ENCODE results near the gene TMEM119. TPM values are rescaled to one million over a fixed set of nuclear protein-coding genes. Genes with fewer than 3 reads are reported as not detected.

TMEM119 gene
- total and polyA plus RNA-seq, 2 of the 13 experiments (the other 11 are each of a cell fraction or from before 2014, with no cell fraction given) = not detected

- no peak overlapping the region for H3K27ac ChIP-seq (ENCODE audit: extremely low read length, insufficient read depth, low read length)
- no TSS peak for BruUV-seq (replicated peaks)
- POLR2A ChIA-PET = no interaction called here
- H3K36me3 ChIP-seq (replicated peaks in 1 of 2; ENCODE audit: control insufficient read depth in 1 of 2, insufficient read depth in 2 of 2, low read length in 2 of 2) = no peaks in the 10 kb centered on the region
- TF ChIP-seq NAIF1 (CRISPR knock-in tag; IDR thresholded peaks at IDR 0.05; ENCODE audit: borderline replicate concordance) (no peak), TRIM22 (IDR thresholded peaks at IDR 0.05) (no peak), ZNF564 (CRISPR knock-in tag; IDR thresholded peaks at IDR 0.05) (no peak), ZNF570 (CRISPR knock-in tag; IDR thresholded peaks at IDR 0.05; ENCODE audit: borderline replicate concordance) (no peak), ZNF414 (CRISPR knock-in tag; IDR thresholded peaks at IDR 0.05) (no peak), ZNF513 (CRISPR knock-in tag; conservative IDR thresholded peaks at IDR 0.05) (no peak), ZSCAN12 (CRISPR knock-in tag; IDR thresholded peaks at IDR 0.05) (no peak), ATF3 (CRISPR knock-in tag; IDR thresholded peaks at IDR 0.05) (no peak), ZNF879 (CRISPR knock-in tag; IDR thresholded peaks at IDR 0.05) (no peak), TAF1 (CRISPR knock-in tag; IDR thresholded peaks at IDR 0.05) (no peak), FOXA1 (IDR thresholded peaks at IDR 0.05) (no peak), FOXA1 (CRISPR knock-in tag; IDR thresholded peaks at IDR 0.05) (no peak), CSRNP2 (CRISPR knock-in tag; conservative IDR thresholded peaks at IDR 0.05; ENCODE audit: low read depth) (no peak), NR2C2 (CRISPR knock-in tag; IDR thresholded peaks at IDR 0.05; ENCODE audit: borderline replicate concordance) (no peak), RARA (CRISPR knock-in tag; IDR thresholded peaks at IDR 0.05) (no peak), ZBTB20 (CRISPR knock-in tag; IDR thresholded peaks at IDR 0.05; ENCODE audit: borderline replicate concordance, low read depth) (no peak)
- TF ChIP-seq, protein P1, sequence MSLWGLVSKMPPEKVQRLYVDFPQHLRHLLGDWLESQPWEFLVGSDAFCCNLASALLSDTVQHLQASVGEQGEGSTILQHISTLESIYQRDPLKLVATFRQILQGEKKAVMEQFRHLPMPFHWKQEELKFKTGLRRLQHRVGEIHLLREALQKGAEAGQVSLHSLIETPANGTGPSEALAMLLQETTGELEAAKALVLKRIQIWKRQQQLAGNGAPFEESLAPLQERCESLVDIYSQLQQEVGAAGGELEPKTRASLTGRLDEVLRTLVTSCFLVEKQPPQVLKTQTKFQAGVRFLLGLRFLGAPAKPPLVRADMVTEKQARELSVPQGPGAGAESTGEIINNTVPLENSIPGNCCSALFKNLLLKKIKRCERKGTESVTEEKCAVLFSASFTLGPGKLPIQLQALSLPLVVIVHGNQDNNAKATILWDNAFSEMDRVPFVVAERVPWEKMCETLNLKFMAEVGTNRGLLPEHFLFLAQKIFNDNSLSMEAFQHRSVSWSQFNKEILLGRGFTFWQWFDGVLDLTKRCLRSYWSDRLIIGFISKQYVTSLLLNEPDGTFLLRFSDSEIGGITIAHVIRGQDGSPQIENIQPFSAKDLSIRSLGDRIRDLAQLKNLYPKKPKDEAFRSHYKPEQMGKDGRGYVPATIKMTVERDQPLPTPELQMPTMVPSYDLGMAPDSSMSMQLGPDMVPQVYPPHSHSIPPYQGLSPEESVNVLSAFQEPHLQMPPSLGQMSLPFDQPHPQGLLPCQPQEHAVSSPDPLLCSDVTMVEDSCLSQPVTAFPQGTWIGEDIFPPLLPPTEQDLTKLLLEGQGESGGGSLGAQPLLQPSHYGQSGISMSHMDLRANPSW (CRISPR knock-in tag; IDR thresholded peaks at IDR 0.05; ENCODE audit: borderline replicate concordance) = no peak
- DNase-seq (ENCODE audit: low spot score) (no peak), FAIRE-seq (no peak), ATAC-seq (no peak)
- 0 out of 2 replicates have a peak, but pooled peaks cover 8% of the 10 kb centered on the region for H3K4me1 ChIP-seq (ENCODE audit: insufficient read depth, low read length)
- H3K27me3 ChIP-seq (ENCODE audit: control insufficient read depth in 1 of 2, insufficient read depth in 2 of 2, low read length in 2 of 2) = peaks cover 9 to 36% of the 10 kb centered on the region in 2 experiments
- in situ Hi-C loops (cut with HindIII; ENCODE audit: extremely low pct_ligation_motif_present, low pct_unique_long_range_greater_than_20kb) = no loop called here
- no peaks in the 10 kb centered on the region for H4K20me1 ChIP-seq (ENCODE audit: insufficient read depth, low read length)
- no peak overlapping the region for H3K9ac ChIP-seq (ENCODE audit: insufficient read depth, low read depth, low read length)
- H3K9me3 ChIP-seq (ENCODE audit: low read length) = no peaks in the 10 kb centered on the region
- no peaks in the 10 kb centered on the region for H3K79me2 ChIP-seq (ENCODE audit: insufficient read depth, low read length)
- CTCF ChIA-PET (ENCODE audit: low intra/inter-chr PET ratio, low total read pairs) = no interaction called here
- H3K4me3 ChIP-seq (replicated peaks in 1 of 3; ENCODE audit: insufficient read depth in 1 of 3, low read depth in 2 of 3, low read length in 3 of 3) = no peak overlapping the region
- 84% methylated on average over 10 of the region's 10 CpGs for WGBS (ENCODE audit: low lambda C conversion rate)
- H3K4me2 ChIP-seq (ENCODE audit: low read depth, low read length) = peak overlapping the region; percentile 69
- intact Hi-C loops (cut with micrococcal nuclease; ENCODE audit: unreplicated experiment) = no loop called here
- no peak overlapping the region for H2AFZ ChIP-seq (ENCODE audit: low read length)
Observed at GRCh38 chr12:108594323-108594903, 3.5 kb downstream of the TMEM119 start.
